H1 (cell line): ENCODE measurements around the gene MACROD2. TPM values are rescaled to one million over a fixed set of nuclear protein-coding genes. Genes with fewer than 3 reads are reported as not detected.

Source experiments
- CTCF ChIA-PET: fragments of 300-600 bp; sonication (Branson Sonifier 250); formaldehyde crosslinking; loops from one replicate; lab custom pipeline; 2021; ENCODE audit not compliant: partially characterized antibody; lab: Charles Lee
- POLR2A ChIA-PET: fragments of 300-600 bp; sonication (Branson Sonifier 250); formaldehyde crosslinking; loops from one replicate; lab custom pipeline; 2021; ENCODE audit warnings: inconsistent platforms; ENCODE audit not compliant: partially characterized antibody; lab: Charles Lee
- DNase-seq, 2 experiments: peaks; one replicate each; pipeline versions ENCODE4 v3.0.0 to v3.0.0-alpha.2; 2010 to 2022; ENCODE audit warnings: low spot score in 2 of 2, low read depth in 1 of 2, mixed read lengths in 1 of 2
- FAIRE-seq: peaks from 2 replicates; lab custom pipeline; 2011; peaks lifted over from hg19 to GRCh38; lab: Jason Lieb, UNC
- H2AFZ ChIP-seq: 2 replicates; pipeline ENCODE4 v1.8.1; 2012; ENCODE audit warnings: low read length, inconsistent platforms
- H2AK5ac ChIP-seq: 2 replicates; pipeline ENCODE4 v1.6.1; 2013; ENCODE audit warnings: low read depth, low read length
- H2BK120ac ChIP-seq: replicated peaks from 2 replicates; pipeline ENCODE3; 2013; ENCODE audit warnings: low read depth, low read length, inconsistent platforms
- H2BK12ac ChIP-seq: 2 replicates; pipeline ENCODE4 v1.6.1; 2013; ENCODE audit warnings: low read depth, low read length
- H2BK15ac ChIP-seq: 2 replicates; pipeline ENCODE4 v1.6.1; 2013; ENCODE audit warnings: low read length
- H2BK20ac ChIP-seq: 2 replicates; pipeline ENCODE4 v1.6.1; 2013; ENCODE audit warnings: low read length
- H2BK5ac ChIP-seq: 2 replicates; pipeline ENCODE4 v1.6.1; 2013; ENCODE audit warnings: low read depth, low read length
- H3K14ac ChIP-seq: 2 replicates; pipeline ENCODE4 v1.6.1; 2013; ENCODE audit warnings: inconsistent platforms; ENCODE audit not compliant: insufficient read length
- H3K18ac ChIP-seq: 2 replicates; pipeline ENCODE4 v1.6.1; 2013; ENCODE audit warnings: low read length; ENCODE audit errors: extremely low read depth
- H3K23ac ChIP-seq: 2 replicates; pipeline ENCODE4 v1.6.1; 2013; ENCODE audit warnings: inconsistent platforms; ENCODE audit not compliant: insufficient read length
- H3K23me2 ChIP-seq: 2 replicates; pipeline ENCODE4 v1.6.1; 2013; ENCODE audit warnings: low read depth, low read length
- H3K27ac ChIP-seq: 2 replicates; pipeline ENCODE4 v1.6.1; 2011; ENCODE audit warnings: low read depth, low read length, inconsistent platforms
- H3K27me3 ChIP-seq, 4 experiments: replicated peaks in 1 of 4; 1 replicate in 1 of 4; 2 replicates in 3 of 4; pipeline versions ENCODE4 v1.6.1 to v1.8.1; 2011 to 2013; ENCODE audit warnings: low read length in 3 of 4, mild to moderate bottlenecking in 3 of 4, inconsistent platforms in 2 of 4, mixed read lengths in 2 of 4, moderate library complexity in 1 of 4; ENCODE audit not compliant: control insufficient read depth in 3 of 4, insufficient read depth in 3 of 4; ENCODE audit errors: extremely low read depth in 1 of 4
- H3K36me3 ChIP-seq, 4 experiments: 2 replicates each; pipeline versions ENCODE4 v1.6.1 to v1.8.1; 2011 to 2013; ENCODE audit warnings: mild to moderate bottlenecking in 4 of 4, low read length in 3 of 4, moderate library complexity in 2 of 4, control low read depth in 1 of 4, inconsistent platforms in 1 of 4; ENCODE audit not compliant: insufficient read depth in 4 of 4, control insufficient read depth in 2 of 4
- H3K4ac ChIP-seq: replicated peaks from 2 replicates; pipeline ENCODE3; 2013; ENCODE audit warnings: low read length, low read depth, mixed read lengths, inconsistent platforms; ENCODE audit not compliant: insufficient read length
- H3K4me1 ChIP-seq, 4 experiments: replicated peaks in 1 of 4; 1 replicate in 1 of 4; 2 replicates in 3 of 4; pipeline versions ENCODE4 v1.6.1 to v1.8.1; 2011 to 2013; ENCODE audit warnings: low read length in 3 of 4, inconsistent platforms in 2 of 4, mixed read lengths in 1 of 4; ENCODE audit not compliant: insufficient read depth in 4 of 4, control insufficient read depth in 3 of 4
- H3K4me2 ChIP-seq, 2 experiments: 2 replicates each; pipeline versions ENCODE4 v1.6.1 to v1.8.1; 2011 to 2013; ENCODE audit warnings: low read depth in 2 of 2, low read length in 2 of 2, control low read depth in 1 of 2, inconsistent platforms in 1 of 2, mild to moderate bottlenecking in 1 of 2; ENCODE audit not compliant: insufficient read depth in 1 of 2
- H3K4me3 ChIP-seq, 4 experiments: fragments of 200-600, 300-600 bp in 1 of 4; sonication (generic), shearing (Covaris generic), sonication (Bioruptor Twin) in 1 of 4; 2 replicates each; pipeline versions ENCODE4 v1.5.1 to v1.8.1; 2011 to 2016; ENCODE audit warnings: low read length in 4 of 4, low read depth in 3 of 4, control low read depth in 2 of 4, inconsistent platforms in 2 of 4, mild to moderate bottlenecking in 2 of 4, mixed read lengths in 1 of 4, moderate library complexity in 1 of 4; ENCODE audit not compliant: insufficient read depth in 2 of 4; ENCODE audit errors: extremely low read depth in 1 of 4
- H3K56ac ChIP-seq: replicated peaks from 2 replicates; pipeline ENCODE3; 2013; ENCODE audit warnings: low read depth, mild to moderate bottlenecking, mixed read lengths, low read length, inconsistent platforms; ENCODE audit not compliant: insufficient read length
- H3K79me1 ChIP-seq: 2 replicates; pipeline ENCODE4 v1.6.1; 2013; ENCODE audit warnings: low read depth, low read length, control low read depth
- H3K79me2 ChIP-seq, 2 experiments: 2 replicates each; pipeline versions ENCODE4 v1.6.1 to v1.8.1; 2012 to 2013; ENCODE audit warnings: low read length in 2 of 2, mild to moderate bottlenecking in 2 of 2, inconsistent platforms in 1 of 2; ENCODE audit not compliant: insufficient read depth in 2 of 2, control insufficient read depth in 1 of 2
- H3K9ac ChIP-seq, 4 experiments: replicated peaks in 1 of 4; 1 replicate in 1 of 4; 2 replicates in 3 of 4; pipeline versions ENCODE4 v1.6.1 to v1.8.1; 2011 to 2013; ENCODE audit warnings: low read depth in 3 of 4, low read length in 3 of 4, control low read depth in 2 of 4, mild to moderate bottlenecking in 2 of 4, moderate library complexity in 2 of 4, inconsistent platforms in 1 of 4; ENCODE audit errors: extremely low read depth in 1 of 4
- H3K9me3 ChIP-seq, 2 experiments: 2 replicates each; pipeline versions ENCODE4 v1.6.1 to v1.8.1; 2012 to 2013; ENCODE audit warnings: mild to moderate bottlenecking in 2 of 2, moderate library complexity in 2 of 2, control low read depth in 1 of 2, inconsistent platforms in 1 of 2, low read depth in 1 of 2, low read length in 1 of 2, mixed read lengths in 1 of 2; ENCODE audit not compliant: insufficient read depth in 2 of 2
- H4K20me1 ChIP-seq, 2 experiments: replicated peaks in 1 of 2; 2 replicates each; pipeline versions ENCODE3 to v1.8.1; 2011 to 2013; ENCODE audit warnings: inconsistent platforms in 2 of 2, low read length in 2 of 2, mild to moderate bottlenecking in 1 of 2; ENCODE audit not compliant: insufficient read depth in 2 of 2, control insufficient read depth in 1 of 2
- H4K5ac ChIP-seq: 2 replicates; pipeline ENCODE4 v1.6.1; 2013; ENCODE audit warnings: low read length, low read depth, mixed read lengths, inconsistent platforms; ENCODE audit not compliant: insufficient read length
- H4K8ac ChIP-seq: 2 replicates; pipeline ENCODE4 v1.8.0; 2013; ENCODE audit warnings: mild to moderate bottlenecking, moderate library complexity, low read length, inconsistent platforms; ENCODE audit not compliant: insufficient read depth; ENCODE audit errors: extremely low read depth
- H4K91ac ChIP-seq: replicated peaks from 2 replicates; pipeline ENCODE3; 2013; ENCODE audit warnings: low read length, mixed read lengths, inconsistent platforms; ENCODE audit not compliant: insufficient read length
- CEBPB ChIP-seq: IDR thresholded peaks from 2 replicates; pipeline ENCODE4 v1.6.1; 2012; ENCODE audit warnings: low read depth, low read length
- CHD1 ChIP-seq: IDR thresholded peaks from 2 replicates; pipeline ENCODE4 v1.6.1; 2012; ENCODE audit warnings: low read depth, low read length, improper control_type of control experiment
- CREB1 ChIP-seq: IDR thresholded peaks from 2 replicates; pipeline ENCODE4 v1.6.1; 2012; ENCODE audit warnings: inconsistent platforms
- EGR1 ChIP-seq: IDR thresholded peaks from 2 replicates; pipeline ENCODE4 v1.6.1; 2011; ENCODE audit warnings: low read depth, low read length, borderline replicate concordance
- GABPA ChIP-seq: IDR thresholded peaks from 2 replicates; pipeline ENCODE4 v1.6.1; 2011; ENCODE audit warnings: mild to moderate bottlenecking, low read length, moderate library complexity, borderline replicate concordance; ENCODE audit not compliant: insufficient read depth
- JUN ChIP-seq: IDR thresholded peaks from 2 replicates; pipeline ENCODE4 v1.6.1; 2011; ENCODE audit warnings: low read depth, mild to moderate bottlenecking, improper control_type of control experiment, low read length
- NRF1 ChIP-seq: IDR thresholded peaks from 2 replicates; pipeline ENCODE4 v1.6.1; 2011; ENCODE audit warnings: mild to moderate bottlenecking, low read depth, low read length, improper control_type of control experiment
- PHF8 ChIP-seq: fragments of 200-600 bp; sonication (generic); conservative IDR thresholded peaks from 2 replicates; pipeline ENCODE4 v1.7.1; 2012; ENCODE audit warnings: low read depth, mild to moderate bottlenecking, inconsistent platforms, low read length, moderate library complexity
- POLR2A ChIP-seq, 2 experiments: IDR thresholded peaks; 1 replicate in 1 of 2; 2 replicates in 1 of 2; pipeline ENCODE4 v1.6.1; 2011; ENCODE audit warnings: low read depth in 2 of 2, low read length in 2 of 2, mild to moderate bottlenecking in 2 of 2; ENCODE audit errors: control extremely low read depth in 1 of 2
- POLR2AphosphoS5 ChIP-seq: IDR thresholded peaks from 2 replicates; pipeline ENCODE4 v1.6.1; 2011; ENCODE audit warnings: low read depth, low read length
- RAD21 ChIP-seq, 2 experiments: IDR thresholded peaks in 1 of 2; conservative IDR thresholded peaks in 1 of 2; 2 replicates each; pipeline ENCODE4 v1.6.1; 2011; ENCODE audit warnings: low read depth in 2 of 2, low read length in 2 of 2, improper control_type of control experiment in 1 of 2, inconsistent platforms in 1 of 2, mild to moderate bottlenecking in 1 of 2, moderate library complexity in 1 of 2
- SIRT6 ChIP-seq: IDR thresholded peaks from one replicate; pipeline ENCODE4 v1.7.1; 2012; ENCODE audit warnings: low read length, inconsistent platforms
- WGBS, 2 experiments: shearing (Covaris generic) in 1 of 2; methylation state at CpG; one replicate each; pipeline versions ENCODE4 v1.1.6 to v1.1.7; 2013 to 2015; ENCODE audit warnings: low lambda C conversion rate in 2 of 2, mixed read lengths in 2 of 2, inconsistent platforms in 1 of 2, low coverage in 1 of 2, missing lambda C conversion rate in 1 of 2; ENCODE audit not compliant: insufficient replicate concordance in 2 of 2, insufficient coverage in 1 of 2, insufficient read length in 1 of 2; ENCODE audit errors: extremely low coverage in 1 of 2, missing lambda C conversion rate in 1 of 2; 5-methylcytosine and 5-hydroxymethylcytosine counted together
- polyA plus RNA-seq, 7 experiments: library from polyadenylated mRNA; depleted of rRNA in 3 of 7; stranded (reverse) in 5 of 7; unstranded in 2 of 7; fragments of >200 nt in 5 of 7; fragments of 200-250 nt in 2 of 7; gene quantifications; 1 replicate in 5 of 7; 2 replicates in 1 of 7; 4 replicates in 1 of 7; pipeline versions ENCODE4 v1.2.1 to v1.2.3, GENCODE V29; 2011 to 2013; ENCODE audit warnings: missing spikeins in 2 of 7, mixed read lengths in 2 of 7
- total RNA-seq: library from RNA; stranded (reverse); fragmentation: NEBNext Ultra II Directional; extraction: Animal tissue kit (Norgen Biotek cat#: 25700); gene quantifications from 2 replicates; pipeline ENCODE4 v1.2.1, GENCODE V29; 2021
- TF ChIP-seq, protein P1 (sequence below): IDR thresholded peaks from 2 replicates; pipeline ENCODE4 v1.6.1; 2012; ENCODE audit warnings: low read length, inconsistent platforms
- TF ChIP-seq, protein P2 (sequence below): IDR thresholded peaks from 2 replicates; pipeline ENCODE4 v1.6.1; 2011; ENCODE audit warnings: low read depth, mild to moderate bottlenecking, low read length; ENCODE audit not compliant: insufficient read depth

The MACROD2 gene
- total and polyA plus RNA-seq, 2 of the 8 experiments (the other 6 are each of a cell fraction or from before 2014, with no cell fraction given) = 0.70 to 3.9 TPM

DNA sequence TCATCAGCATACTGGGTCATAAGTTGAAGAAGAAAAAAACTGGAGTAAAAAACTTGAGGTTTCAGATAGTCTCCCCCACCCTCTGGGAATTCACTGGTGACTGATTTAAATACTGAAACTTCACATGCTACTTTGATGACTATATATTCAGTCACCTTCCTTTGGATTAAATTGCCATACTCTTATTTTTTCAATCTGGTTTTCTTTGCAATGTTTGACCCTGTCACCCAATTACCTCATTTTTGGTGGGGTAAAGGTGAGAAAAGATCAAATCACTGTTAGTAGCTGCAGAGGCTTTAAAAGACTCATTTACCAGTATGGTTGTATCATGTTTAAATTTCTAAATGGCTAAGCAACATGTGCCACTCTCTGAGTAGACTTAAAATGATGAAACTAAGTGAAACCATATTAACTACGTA, 1204.8 kb downstream of the MACROD2 start:
- no peak overlapping the region for H3K4me2 ChIP-seq
- no peaks in the 10 kb centered on the region for H3K27me3 ChIP-seq
- no peaks in the 10 kb centered on the region for H3K36me3 ChIP-seq
- no peak overlapping the region for H2BK5ac ChIP-seq
- no peak overlapping the region for H3K14ac ChIP-seq
- H3K56ac ChIP-seq = no peak overlapping the region
- no peak overlapping the region for H4K91ac ChIP-seq
- no peak for DNase-seq
- no peak overlapping the region for H2BK15ac ChIP-seq
- H4K8ac ChIP-seq = no peak overlapping the region
- H2BK120ac ChIP-seq = no peak overlapping the region
- no peak overlapping the region for H3K27ac ChIP-seq
- no peak overlapping the region for H3K4ac ChIP-seq
- no peak overlapping the region for H3K4me3 ChIP-seq
- FAIRE-seq = no peak
- H3K4me1 ChIP-seq = no peaks in the 10 kb centered on the region
- no peaks in the 10 kb centered on the region for H3K79me2 ChIP-seq
- H2AFZ ChIP-seq = no peak overlapping the region
- no peak overlapping the region for H3K23ac ChIP-seq
- no peak overlapping the region for H2AK5ac ChIP-seq
- no peaks in the 10 kb centered on the region for H3K23me2 ChIP-seq
- no peak overlapping the region for H3K9ac ChIP-seq
- H4K20me1 ChIP-seq = no peaks in the 10 kb centered on the region
- H4K5ac ChIP-seq = no peak overlapping the region
- 90% methylated on average over 1 of the region's 1 CpG; no CpG with 5 or more reads in 1 of the 2 experiments for WGBS, 2 experiments
- CTCF ChIA-PET = no interaction called here
- POLR2A ChIA-PET = no interaction called here
- no peak overlapping the region for H3K18ac ChIP-seq
- no peak overlapping the region for H2BK20ac ChIP-seq
- no peaks in the 10 kb centered on the region for H3K9me3 ChIP-seq
- H3K79me1 ChIP-seq = no peaks in the 10 kb centered on the region
- H2BK12ac ChIP-seq = no peak overlapping the region
- TF ChIP-seq GABPA (no peak), EGR1 (no peak), POLR2AphosphoS5 (no peak), CREB1 (no peak), RAD21 (IDR thresholded peaks at IDR 0.05 in 1 of 2, conservative IDR thresholded peaks at IDR 0.05 in 1 of 2; ENCODE audit: low read depth in 2 of 2, low read length in 2 of 2) (no peak), SIRT6 (no peak), CHD1 (no peak), NRF1 (no peak), CEBPB (no peak), JUN (no peak), PHF8 (no peak), POLR2A (IDR thresholded peaks at IDR 0.05; ENCODE audit: control extremely low read depth in 1 of 2, low read depth in 2 of 2, low read length in 2 of 2) (no peak)
- TF ChIP-seq, protein P1, sequence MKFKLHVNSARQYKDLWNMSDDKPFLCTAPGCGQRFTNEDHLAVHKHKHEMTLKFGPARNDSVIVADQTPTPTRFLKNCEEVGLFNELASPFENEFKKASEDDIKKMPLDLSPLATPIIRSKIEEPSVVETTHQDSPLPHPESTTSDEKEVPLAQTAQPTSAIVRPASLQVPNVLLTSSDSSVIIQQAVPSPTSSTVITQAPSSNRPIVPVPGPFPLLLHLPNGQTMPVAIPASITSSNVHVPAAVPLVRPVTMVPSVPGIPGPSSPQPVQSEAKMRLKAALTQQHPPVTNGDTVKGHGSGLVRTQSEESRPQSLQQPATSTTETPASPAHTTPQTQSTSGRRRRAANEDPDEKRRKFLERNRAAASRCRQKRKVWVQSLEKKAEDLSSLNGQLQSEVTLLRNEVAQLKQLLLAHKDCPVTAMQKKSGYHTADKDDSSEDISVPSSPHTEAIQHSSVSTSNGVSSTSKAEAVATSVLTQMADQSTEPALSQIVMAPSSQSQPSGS = no peak
- TF ChIP-seq, protein P2, sequence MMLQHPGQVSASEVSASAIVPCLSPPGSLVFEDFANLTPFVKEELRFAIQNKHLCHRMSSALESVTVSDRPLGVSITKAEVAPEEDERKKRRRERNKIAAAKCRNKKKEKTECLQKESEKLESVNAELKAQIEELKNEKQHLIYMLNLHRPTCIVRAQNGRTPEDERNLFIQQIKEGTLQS = no peak
